Large intestine (tissue), 3 donors: ENCODE results near the gene CCNI. TPM values are rescaled to one million over a fixed set of nuclear protein-coding genes. Genes with fewer than 3 reads are reported as not detected.
"Not testable (repeated sequence)": the region's sequence is repeated elsewhere in the genome, so short reads cannot be mapped to it uniquely, and the experiment has no call there.

Experiments
- DNase-seq, 2 donors: peaks; one replicate each; pipeline versions ENCODE4 v3.0.0 to v3.0.0-alpha.2; 2013
- H3K27ac ChIP-seq: one replicate; pipeline ENCODE4 v1.5.1; 2013; ENCODE audit warnings: low read length
- H3K27me3 ChIP-seq: 2 replicates; pipeline ENCODE4 v1.6.1; 2013; ENCODE audit warnings: low read length; ENCODE audit not compliant: control insufficient read depth, insufficient read depth
- H3K36me3 ChIP-seq: 2 replicates; pipeline ENCODE4 v1.6.1; 2013; ENCODE audit warnings: low read length; ENCODE audit not compliant: control insufficient read depth, insufficient read depth
- H3K4me1 ChIP-seq: one replicate; pipeline ENCODE4 v1.6.1; 2013; ENCODE audit warnings: low read length; ENCODE audit not compliant: control insufficient read depth, insufficient read depth
- H3K4me3 ChIP-seq: one replicate; pipeline ENCODE4 v1.5.1; 2013; ENCODE audit warnings: low read length
- H3K9me3 ChIP-seq: one replicate; pipeline ENCODE4 v1.6.1; 2013; ENCODE audit warnings: mild to moderate bottlenecking, low read depth, low read length, moderate library complexity; ENCODE audit not compliant: control insufficient read depth
- WGBS: methylation state at CpG from one replicate; pipeline ENCODE4 v1.1.5; 2013; ENCODE audit warnings: low lambda C conversion rate; ENCODE audit not compliant: insufficient coverage; 5-methylcytosine and 5-hydroxymethylcytosine counted together
- polyA plus RNA-seq: library from polyadenylated mRNA; unstranded; fragments of 120-200 nt; gene quantifications from one replicate; pipeline ENCODE4 v1.2.1, GENCODE V29; 2013

CCNI gene
- polyA plus RNA-seq, 1 donor, result 242 TPM

DNA sequence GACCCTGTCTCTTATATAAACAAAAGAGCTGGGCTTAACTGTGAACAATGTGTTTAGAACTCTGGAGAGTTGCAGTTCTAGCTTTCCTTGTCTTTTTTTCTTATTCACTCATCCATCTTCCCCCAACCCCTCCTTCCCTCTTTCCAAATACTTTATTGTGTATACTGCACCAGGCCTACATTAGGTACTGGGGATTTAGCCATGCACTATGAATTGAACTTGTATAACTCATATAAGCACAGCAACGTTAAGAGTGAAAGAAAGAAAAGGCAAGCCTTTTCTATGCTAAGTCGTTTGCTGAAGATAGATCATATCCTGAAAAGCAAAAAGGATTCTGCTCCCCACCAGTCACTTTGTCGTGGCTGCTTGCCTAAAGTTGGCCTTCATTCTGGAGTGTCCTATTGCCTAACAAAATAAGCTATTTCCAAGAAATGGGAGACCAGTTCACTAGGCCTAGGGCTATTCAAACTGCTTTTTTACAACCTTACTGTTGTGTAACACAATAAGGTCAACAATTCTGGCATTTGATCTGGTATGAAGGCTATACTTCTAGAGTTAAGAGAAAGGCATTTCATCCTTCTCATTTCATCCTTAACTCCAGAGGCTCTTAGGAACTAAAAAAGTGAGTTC is 32.2 kb downstream of the CCNI start:
- Histone ChIP-seq H3K4me3 (no peak overlapping the region), H3K36me3 (peaks cover 19% of the 10 kb centered on the region), H3K27me3 (no peaks in the 10 kb centered on the region), H3K27ac (no peak overlapping the region), H3K4me1 (peaks cover 26% of the 10 kb centered on the region), H3K9me3 (no peaks in the 10 kb centered on the region)
- 40% methylated on average over 1 of the region's 3 CpGs for WGBS
- DNase-seq, result peak in 1 of 2 donors; percentile 40

DNA sequence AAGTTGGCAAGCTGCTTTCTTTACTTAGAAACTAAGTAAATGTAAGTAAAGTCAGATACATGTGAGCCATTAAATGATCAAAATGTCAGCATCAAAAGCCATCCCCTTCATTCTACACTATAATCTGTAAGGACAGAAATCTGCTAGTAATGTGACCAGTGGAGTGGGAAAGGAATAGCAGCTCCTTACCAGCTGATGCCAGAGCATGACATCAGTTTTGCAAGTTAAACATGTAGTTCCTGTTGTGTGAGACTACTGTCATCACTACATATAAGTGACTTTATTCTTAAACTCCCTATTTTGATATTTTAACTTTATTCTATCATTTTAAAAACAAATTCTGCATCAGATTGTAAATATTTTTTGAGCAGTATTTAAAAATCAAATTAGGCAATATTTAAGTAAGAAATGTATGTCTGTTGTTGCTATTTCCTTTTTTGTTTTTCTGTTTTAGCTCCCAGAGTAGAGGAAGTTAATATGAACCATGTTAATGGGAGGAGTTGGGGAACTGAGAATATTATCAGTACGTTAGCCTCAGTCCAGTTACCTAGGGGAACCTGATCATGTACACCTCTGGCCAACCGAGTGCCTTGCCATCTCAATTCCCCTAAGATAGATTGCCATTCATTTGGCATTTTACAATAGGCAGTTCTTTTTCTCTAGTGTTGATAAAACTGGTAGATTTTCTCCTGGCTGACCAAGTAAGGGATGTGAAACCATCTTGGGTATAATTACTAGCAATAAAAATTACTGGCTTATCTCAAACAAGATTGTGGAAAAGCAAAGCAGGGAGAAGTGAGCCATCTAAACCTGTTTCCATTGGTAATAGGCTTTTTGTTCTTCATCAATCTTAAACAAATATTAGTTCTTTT is 34.7 kb downstream of the CCNI start:
- no peaks in the 10 kb centered on the region for H3K9me3 ChIP-seq
- peak in 1 of 2 donors; percentile 80 for DNase-seq
- no CpG with 5 or more reads among the region's 2 CpGs for WGBS
- peaks cover 10% of the 10 kb centered on the region for H3K36me3 ChIP-seq
- H3K4me1 ChIP-seq, result peaks cover 22% of the 10 kb centered on the region
- no peak overlapping the region for H3K4me3 ChIP-seq
- no peak overlapping the region for H3K27ac ChIP-seq
- H3K27me3 ChIP-seq, result no peaks in the 10 kb centered on the region

DNA sequence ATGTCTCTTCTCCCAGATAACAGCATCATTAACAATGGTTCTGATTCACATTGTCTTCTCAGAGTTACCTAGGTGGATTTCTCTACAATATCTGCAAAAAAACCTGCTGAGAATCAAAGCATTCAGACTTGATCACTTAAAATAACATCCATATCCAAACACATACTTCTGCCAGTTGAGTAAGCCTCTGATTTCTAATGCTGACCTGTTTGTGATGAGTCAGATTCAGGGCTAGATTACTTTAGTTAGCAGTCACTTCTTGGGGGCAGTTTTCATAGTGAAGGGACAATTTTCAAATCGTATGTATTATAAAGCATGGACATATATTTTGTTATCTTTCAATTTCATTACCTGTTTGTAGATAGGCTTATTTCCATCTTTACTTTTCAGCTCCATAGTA is 35.5 kb downstream of the CCNI start:
- Histone ChIP-seq H3K27me3 (no peaks in the 10 kb centered on the region), H3K27ac (no peak overlapping the region), H3K9me3 (no peaks in the 10 kb centered on the region), H3K4me1 (peaks cover 22% of the 10 kb centered on the region), H3K4me3 (no peak overlapping the region), H3K36me3 (peaks cover 14% of the 10 kb centered on the region)
- 100% methylated on average over 1 of the region's 1 CpG for WGBS
- DNase-seq, result no peak

DNA sequence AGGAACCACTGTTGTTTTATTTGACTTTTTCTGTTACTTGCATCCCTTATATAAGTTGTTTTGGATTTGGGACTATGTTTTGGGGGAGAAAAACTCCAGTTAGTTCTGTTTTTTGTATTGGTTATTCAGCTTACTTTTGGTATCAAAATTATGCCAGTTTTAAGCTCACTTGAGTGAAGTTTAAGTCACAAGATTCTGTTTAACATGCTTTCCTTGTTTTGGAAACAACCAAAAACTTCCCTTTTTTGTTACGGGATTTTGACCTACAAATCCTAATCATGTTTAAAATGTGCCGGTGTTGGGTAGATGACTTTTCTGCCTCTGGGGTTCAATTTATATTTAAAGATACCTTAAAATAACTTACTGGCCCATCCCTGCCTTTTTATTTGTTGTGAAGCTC is 36.0 kb downstream of the CCNI start:
- Histone ChIP-seq H3K27ac (no peak overlapping the region), H3K4me1 (peaks cover 22% of the 10 kb centered on the region), H3K27me3 (no peaks in the 10 kb centered on the region), H3K4me3 (no peak overlapping the region), H3K36me3 (peaks cover 18% of the 10 kb centered on the region), H3K9me3 (no peaks in the 10 kb centered on the region)
- no peak for DNase-seq
- no CpG with 5 or more reads among the region's 2 CpGs for WGBS

DNA sequence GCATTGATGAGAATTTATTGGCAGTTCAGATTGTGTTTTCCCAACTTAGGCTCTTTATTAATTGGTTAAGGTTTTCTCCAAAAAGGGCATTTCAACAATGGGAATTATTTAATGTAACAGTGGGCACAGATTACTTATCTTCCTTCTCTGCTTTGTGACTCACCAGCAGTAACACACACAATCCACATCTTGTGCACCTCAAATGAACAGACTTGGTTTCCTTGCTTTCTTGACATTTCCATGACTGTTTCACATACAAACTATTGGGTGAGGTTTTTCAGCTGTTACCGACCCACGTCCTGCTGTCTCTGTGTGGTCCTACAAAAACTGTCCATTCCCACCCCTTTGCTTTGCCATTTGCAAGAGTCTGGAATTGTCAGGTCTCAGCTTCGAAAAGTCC is 38.1 kb downstream of the CCNI start:
- Histone ChIP-seq H3K4me1 (peaks cover 7% of the 10 kb centered on the region), H3K27ac (no peak overlapping the region), H3K9me3 (no peaks in the 10 kb centered on the region), H3K4me3 (no peak overlapping the region), H3K27me3 (no peaks in the 10 kb centered on the region), H3K36me3 (peaks cover 35% of the 10 kb centered on the region)
- DNase-seq, result no peak
- 100% methylated on average over 2 of the region's 3 CpGs for WGBS

DNA sequence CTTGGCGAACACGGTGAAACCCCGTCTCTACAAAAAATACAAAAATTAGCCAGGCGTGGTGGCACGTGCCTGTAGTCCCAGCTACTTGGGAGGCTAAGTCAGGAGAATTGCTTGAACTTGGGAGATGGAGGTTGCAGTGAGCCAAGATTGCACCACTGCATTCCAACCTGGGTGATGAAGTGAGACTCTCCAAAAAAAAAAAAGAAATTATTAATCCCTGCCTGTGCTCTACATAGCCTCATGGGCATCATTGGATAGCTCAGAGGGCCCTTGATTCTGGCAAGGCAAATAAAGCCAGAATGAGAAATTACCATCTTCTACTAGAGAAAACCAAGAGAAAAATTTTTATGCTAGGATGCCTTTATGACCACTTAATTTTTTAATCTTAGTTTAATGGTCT is 38.6 kb downstream of the CCNI start:
- H3K4me1 ChIP-seq, H3K9me3 ChIP-seq, H3K4me3 ChIP-seq, H3K27ac ChIP-seq, H3K27me3 ChIP-seq, DNase-seq: not testable (repeated sequence)
- WGBS, result 100% methylated on average over 2 of the region's 5 CpGs
- H3K36me3 ChIP-seq, result peaks cover 38% of the 10 kb centered on the region

DNA sequence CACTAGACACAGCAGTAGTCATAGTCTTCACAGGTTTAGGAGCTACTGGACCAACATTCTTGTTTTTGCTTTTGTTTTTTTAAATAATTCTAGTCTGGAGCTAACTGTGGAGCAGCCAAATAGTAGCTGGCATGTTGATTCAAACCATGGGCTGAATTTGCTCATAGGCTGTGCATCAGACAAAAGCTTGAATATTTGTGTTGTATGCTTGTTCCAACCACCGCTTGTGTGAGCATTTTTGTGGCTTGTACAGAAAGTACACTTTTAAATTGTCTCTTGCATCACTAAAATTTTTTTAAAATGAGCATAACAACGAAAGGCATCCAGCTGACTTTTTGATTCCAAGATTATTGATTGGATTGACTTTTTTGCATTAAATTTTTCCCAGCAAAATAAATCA is 39.6 kb downstream of the CCNI start:
- Histone ChIP-seq H3K9me3 (no peaks in the 10 kb centered on the region), H3K27me3 (no peaks in the 10 kb centered on the region), H3K27ac (no peak overlapping the region), H3K4me3 (no peak overlapping the region), H3K4me1 (peaks cover 5% of the 10 kb centered on the region), H3K36me3 (peaks cover 48% of the 10 kb centered on the region)
- 83% methylated on average over 2 of the region's 2 CpGs for WGBS
- no peak for DNase-seq

DNA sequence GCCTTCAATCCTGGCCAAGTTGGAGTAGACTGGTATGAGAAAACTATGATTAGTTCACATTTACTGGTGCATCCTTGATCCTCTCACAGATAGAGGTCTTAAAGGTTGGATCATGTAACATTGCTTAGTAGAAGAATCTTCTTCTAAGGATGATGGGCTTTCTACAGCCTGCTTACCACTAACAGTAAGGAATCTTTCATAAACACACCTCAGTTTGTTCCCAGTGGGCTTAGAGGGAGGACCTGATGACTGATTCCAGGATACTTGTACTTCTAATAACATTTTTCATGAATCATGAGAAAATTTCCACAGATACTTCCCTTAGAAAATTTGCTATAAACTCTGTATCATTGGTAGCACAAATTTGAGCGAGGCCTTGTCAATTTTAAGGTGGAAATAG is 40.6 kb downstream of the CCNI start:
- Histone ChIP-seq H3K27ac (no peak overlapping the region), H3K4me1 (no peaks in the 10 kb centered on the region), H3K4me3 (no peak overlapping the region), H3K36me3 (peaks cover 56% of the 10 kb centered on the region), H3K9me3 (no peaks in the 10 kb centered on the region), H3K27me3 (no peaks in the 10 kb centered on the region)
- no peak for DNase-seq
- no CpG with 5 or more reads among the region's 1 CpG for WGBS

DNA sequence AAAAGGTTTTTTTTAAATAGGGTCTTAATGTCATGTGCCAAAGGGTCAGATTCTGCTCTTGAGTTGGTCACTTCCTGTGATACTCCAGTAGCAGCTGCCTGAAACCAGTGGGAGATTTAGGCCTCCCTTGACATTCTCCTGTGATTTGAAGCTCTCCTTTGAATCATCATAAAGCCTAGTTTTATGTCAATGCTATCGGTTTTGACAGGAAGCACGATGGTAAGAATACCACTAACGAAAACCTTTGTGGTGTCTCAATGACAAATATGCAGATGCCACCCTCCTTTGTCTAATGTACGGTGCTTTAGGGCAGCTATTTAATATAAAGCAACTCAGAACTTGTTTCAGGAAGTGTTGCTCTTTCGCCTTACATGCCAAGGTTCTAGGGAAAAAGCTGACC is 44.2 kb downstream of the CCNI start:
- no peak overlapping the region for H3K4me3 ChIP-seq
- H3K9me3 ChIP-seq, result no peaks in the 10 kb centered on the region
- H3K27me3 ChIP-seq, result no peaks in the 10 kb centered on the region
- 100% methylated on average over 1 of the region's 5 CpGs for WGBS
- DNase-seq, result no peak
- no peak overlapping the region for H3K27ac ChIP-seq
- peaks cover 63% of the 10 kb centered on the region for H3K36me3 ChIP-seq
- no peaks in the 10 kb centered on the region for H3K4me1 ChIP-seq

DNA sequence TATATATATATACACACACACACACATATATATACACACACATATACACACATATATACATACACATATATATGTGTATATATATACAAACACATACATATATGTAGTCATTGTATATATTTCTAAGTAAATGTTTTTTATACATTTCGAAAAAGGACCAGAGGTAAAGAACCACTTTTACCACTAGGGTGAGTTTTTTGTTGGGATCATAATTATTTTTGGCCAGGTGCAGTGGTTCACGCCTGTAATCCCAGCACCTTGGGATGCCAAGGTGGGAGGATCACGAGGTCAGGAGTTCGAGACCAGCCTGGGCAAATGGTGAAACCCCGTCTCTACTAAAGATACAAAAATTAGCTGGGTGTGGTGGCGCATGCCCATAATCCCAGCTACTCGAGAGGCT is 46.0 kb downstream of the CCNI start:
- H3K4me3 ChIP-seq, H3K4me1 ChIP-seq, H3K27me3 ChIP-seq, H3K27ac ChIP-seq, H3K9me3 ChIP-seq, DNase-seq: not testable (repeated sequence)
- H3K36me3 ChIP-seq, result peaks cover 68% of the 10 kb centered on the region
- WGBS, result no CpG with 5 or more reads among the region's 7 CpGs
